SKM-1 (cell line): ENCODE measurements around the gene HSD3B2.

Experiments
- DNase-seq: peaks from one replicate; lab custom pipeline; 2025; ENCODE audit not compliant: unreplicated experiment; lab: John Stamatoyannopoulos, UW

HSD3B2 gene

GRCh38 chr1:119396982-119397381 lies 18.0 kb upstream of the HSD3B2 start:
- DNase-seq, result no peak

GRCh38 chr1:119397986-119398385 lies 17.0 kb upstream of the HSD3B2 start:
- no peak for DNase-seq

GRCh38 chr1:119404736-119405135 lies 10.2 kb upstream of the HSD3B2 start:
- DNase-seq, result no peak

GRCh38 chr1:119409731-119410130 lies 5.2 kb upstream of the HSD3B2 start:
- DNase-seq, result no peak

- no peak for DNase-seq
These were observed 4.0 kb upstream of the HSD3B2 start for GRCh38 chr1:119410961-119411360.

GRCh38 chr1:119416006-119416640 lies 1.2 kb downstream of the HSD3B2 start:
- no peak for DNase-seq

GRCh38 chr1:119419109-119419508 lies 4.2 kb downstream of the HSD3B2 start:
- DNase-seq, result no peak

- no peak for DNase-seq
These were observed 5.7 kb downstream of the HSD3B2 start for GRCh38 chr1:119420638-119421037.

- DNase-seq, result no peak
These were observed 7.7 kb downstream of the HSD3B2 start for GRCh38 chr1:119422631-119423030.

- DNase-seq, result no peak
These were observed 14.0 kb downstream of the HSD3B2 start for GRCh38 chr1:119428991-119429390.

GRCh38 chr1:119429687-119430086 lies 14.7 kb downstream of the HSD3B2 start:
- no peak for DNase-seq

- DNase-seq, result no peak
These were observed 15.5 kb downstream of the HSD3B2 start for GRCh38 chr1:119430486-119430885.

- no peak for DNase-seq
These were observed 16.9 kb downstream of the HSD3B2 start for GRCh38 chr1:119431836-119432235.

GRCh38 chr1:119435052-119435451 lies 20.1 kb downstream of the HSD3B2 start:
- no peak for DNase-seq

GRCh38 chr1:119438761-119439160 lies 23.8 kb downstream of the HSD3B2 start:
- DNase-seq, result no peak

GRCh38 chr1:119440721-119441307 lies 25.9 kb downstream of the HSD3B2 start:
- no peak for DNase-seq

GRCh38 chr1:119442756-119443155 lies 27.8 kb downstream of the HSD3B2 start:
- DNase-seq, result no peak

GRCh38 chr1:119446321-119446720 lies 31.4 kb downstream of the HSD3B2 start:
- no peak for DNase-seq

- no peak for DNase-seq
These were observed 32.6 kb downstream of the HSD3B2 start for GRCh38 chr1:119447344-119448126.

- no peak for DNase-seq
These were observed 33.2 kb downstream of the HSD3B2 start for GRCh38 chr1:119448127-119448511.

- no peak for DNase-seq
These were observed 35.0 kb downstream of the HSD3B2 start for GRCh38 chr1:119449971-119450370.

GRCh38 chr1:119451158-119451557 lies 36.2 kb downstream of the HSD3B2 start:
- no peak for DNase-seq
